OCI-LY3 (cell line): ENCODE measurements around the gene SIVA1.

Experiments used
- H2AFZ ChIP-seq: fragments of 200-600, 300-600 bp; shearing (Covaris generic); 2 replicates; pipeline ENCODE4 v1.6.0; 2014; ENCODE audit warnings: antibody characterized with exemption, low read depth, low read length
- H3K27ac ChIP-seq: fragments of 200-600, 300-600 bp; sonication (generic); 2 replicates; pipeline ENCODE4 v1.5.1; 2014; ENCODE audit warnings: mild to moderate bottlenecking, low read length, moderate library complexity, mixed read lengths
- H3K27me3 ChIP-seq: fragments of 200-600, 300-600 bp; sonication (generic); 2 replicates; pipeline ENCODE4 v1.6.1; 2014; ENCODE audit warnings: low read depth, low read length, mixed read lengths
- H3K36me3 ChIP-seq: fragments of 200-600, 300-600 bp; sonication (generic); replicated peaks from 2 replicates; pipeline ENCODE3; 2014; ENCODE audit warnings: low read depth, low read length, mixed read lengths
- H3K4me1 ChIP-seq: fragments of 300-600, 200-600 bp; sonication (generic); 2 replicates; pipeline ENCODE4 v1.6.1; 2014; ENCODE audit warnings: low read length, mixed read lengths
- H3K4me2 ChIP-seq: fragments of 200-600, 300-600 bp; sonication (generic); 2 replicates; pipeline ENCODE4 v1.6.1; 2014; ENCODE audit warnings: low read length, mixed read lengths
- H3K4me3 ChIP-seq: fragments of 300-600, 200-600 bp; sonication (generic); 2 replicates; pipeline ENCODE4 v1.5.1; 2014; ENCODE audit warnings: antibody characterized with exemption, mild to moderate bottlenecking, low read length, moderate library complexity
- H3K79me2 ChIP-seq: fragments of 300-600, 200-600 bp; shearing (Covaris generic); 2 replicates; pipeline ENCODE4 v1.6.1; 2014; ENCODE audit warnings: mild to moderate bottlenecking, low read length, mixed read lengths
- H3K9ac ChIP-seq: fragments of 300-600, 200-600 bp; shearing (Covaris generic); 2 replicates; pipeline ENCODE4 v1.6.0; 2014; ENCODE audit warnings: mild to moderate bottlenecking, low read length, moderate library complexity
- H3K9me3 ChIP-seq: fragments of 200-600, 300-600 bp; shearing (Covaris generic); 2 replicates; pipeline ENCODE4 v1.6.1; 2014; ENCODE audit warnings: low read length, mixed read lengths; ENCODE audit not compliant: insufficient read depth
- H4K20me1 ChIP-seq: fragments of 200-600, 300-600 bp; sonication (generic); 2 replicates; pipeline ENCODE4 v1.6.1; 2016; ENCODE audit warnings: low read length, mixed read lengths; ENCODE audit not compliant: insufficient read depth
- EZH2phosphoT487 ChIP-seq: fragments of 200-600 bp; shearing (Covaris generic); IDR thresholded peaks from 2 replicates; pipeline ENCODE4 v1.6.1; 2018; ENCODE audit warnings: antibody characterized with exemption, mixed run types, low read depth
- TF ChIP-seq, protein P1 (sequence below): fragments of 200-600, 300-600 bp; sonication (generic); IDR thresholded peaks from 2 replicates; pipeline ENCODE4 v1.5.1; 2014; ENCODE audit warnings: antibody characterized with exemption, low read length, low read depth

Gene SIVA1

DNA sequence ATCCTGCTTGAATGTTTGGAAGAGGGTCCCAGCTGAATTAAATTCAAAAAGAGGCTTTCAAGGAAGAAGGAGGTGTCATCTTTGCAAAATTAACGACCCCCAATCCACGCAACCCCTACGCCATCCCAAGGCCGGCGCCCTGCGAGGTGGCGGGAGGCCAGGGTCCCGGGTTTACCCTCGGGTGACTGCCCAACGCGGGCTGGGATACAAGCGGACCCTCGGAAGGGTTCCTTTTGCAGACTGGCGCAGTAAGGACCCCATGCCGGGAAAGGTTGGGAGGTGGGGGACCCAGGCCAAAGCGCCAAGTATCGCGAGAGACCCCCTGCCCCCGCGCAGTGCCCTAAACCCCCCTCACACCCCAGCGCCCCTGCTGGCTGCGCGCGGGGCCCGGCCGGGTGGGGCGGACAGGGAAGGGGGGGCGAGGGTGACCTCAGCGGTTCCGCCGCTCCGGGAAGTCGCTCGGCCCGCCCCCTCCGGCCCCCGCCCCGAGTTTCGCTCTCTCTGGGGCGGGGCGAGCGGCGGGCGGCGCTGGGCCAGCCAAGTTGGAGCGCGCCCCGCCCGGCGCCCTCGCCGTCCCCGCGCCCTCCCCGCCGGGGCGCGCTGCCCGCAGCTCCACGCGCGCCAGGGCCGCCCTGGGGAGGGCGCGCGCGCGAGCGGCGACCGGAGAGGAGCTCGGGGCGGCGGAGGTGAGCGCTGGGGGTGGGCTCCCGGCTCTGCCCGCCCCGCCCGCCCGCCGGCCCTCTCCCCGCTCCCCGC lies 47.2 kb downstream of the SIVA1 start:
- Histone ChIP-seq H4K20me1 (no peaks in the 10 kb centered on the region), H3K9ac (peak overlapping the region; percentile 64), H3K4me2 (peak overlapping the region; percentile 67), H3K36me3 (no peaks in the 10 kb centered on the region), H3K79me2 (peaks cover 2% of the 10 kb centered on the region; the same call in 1 of the 2 replicates), H3K9me3 (no peaks in the 10 kb centered on the region), H3K4me1 (peaks cover 34% of the 10 kb centered on the region), H2AFZ (peak overlapping the region; percentile 81), H3K4me3 (peak overlapping the region; percentile 94), H3K27me3 (peaks cover 38% of the 10 kb centered on the region), H3K27ac (no peak overlapping the region)
- no peak for TF ChIP-seq EZH2phosphoT487
- TF ChIP-seq, protein P1, sequence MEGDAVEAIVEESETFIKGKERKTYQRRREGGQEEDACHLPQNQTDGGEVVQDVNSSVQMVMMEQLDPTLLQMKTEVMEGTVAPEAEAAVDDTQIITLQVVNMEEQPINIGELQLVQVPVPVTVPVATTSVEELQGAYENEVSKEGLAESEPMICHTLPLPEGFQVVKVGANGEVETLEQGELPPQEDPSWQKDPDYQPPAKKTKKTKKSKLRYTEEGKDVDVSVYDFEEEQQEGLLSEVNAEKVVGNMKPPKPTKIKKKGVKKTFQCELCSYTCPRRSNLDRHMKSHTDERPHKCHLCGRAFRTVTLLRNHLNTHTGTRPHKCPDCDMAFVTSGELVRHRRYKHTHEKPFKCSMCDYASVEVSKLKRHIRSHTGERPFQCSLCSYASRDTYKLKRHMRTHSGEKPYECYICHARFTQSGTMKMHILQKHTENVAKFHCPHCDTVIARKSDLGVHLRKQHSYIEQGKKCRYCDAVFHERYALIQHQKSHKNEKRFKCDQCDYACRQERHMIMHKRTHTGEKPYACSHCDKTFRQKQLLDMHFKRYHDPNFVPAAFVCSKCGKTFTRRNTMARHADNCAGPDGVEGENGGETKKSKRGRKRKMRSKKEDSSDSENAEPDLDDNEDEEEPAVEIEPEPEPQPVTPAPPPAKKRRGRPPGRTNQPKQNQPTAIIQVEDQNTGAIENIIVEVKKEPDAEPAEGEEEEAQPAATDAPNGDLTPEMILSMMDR, result peak; percentile 19

DNA sequence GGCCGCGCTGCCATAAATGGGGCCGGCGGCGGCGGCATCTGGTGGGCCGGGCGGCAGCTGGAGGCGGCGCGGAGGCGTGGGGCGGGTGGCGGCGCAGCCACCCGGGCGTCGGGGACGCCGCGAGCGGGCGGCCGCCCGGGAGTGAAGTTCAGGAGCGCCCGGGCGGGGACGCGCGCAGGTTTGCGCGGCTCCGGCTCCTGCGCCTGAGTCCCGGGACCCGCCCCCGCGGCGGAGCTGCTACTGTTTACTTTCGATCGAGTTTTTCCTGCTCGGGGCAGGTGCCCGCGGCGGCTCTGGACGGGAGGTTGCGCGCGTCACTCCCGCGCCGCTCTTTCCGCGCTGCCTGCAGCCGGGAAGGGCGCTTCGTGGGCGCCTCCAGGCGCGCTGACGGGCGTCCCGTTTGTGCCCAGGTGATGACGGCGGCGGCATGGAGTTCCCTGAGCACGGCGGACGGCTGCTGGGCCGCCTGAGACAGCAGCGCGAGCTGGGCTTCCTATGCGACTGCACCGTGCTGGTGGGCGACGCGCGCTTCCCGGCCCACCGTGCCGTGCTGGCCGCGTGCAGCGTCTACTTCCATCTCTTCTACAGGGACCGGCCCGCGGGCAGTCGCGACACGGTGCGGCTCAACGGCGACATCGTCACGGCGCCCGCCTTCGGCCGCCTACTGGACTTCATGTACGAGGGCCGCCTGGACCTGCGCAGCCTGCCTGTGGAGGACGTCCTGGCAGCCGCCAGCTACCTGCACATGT lies 48.0 kb downstream of the SIVA1 start, which contains the start of gene ZBTB42:
TSS of gene ZBTB42 (plus strand) at position 331 of the 749 bp plus-strand sequence. CDS start at position 428, 97 bp downstream.
- Histone ChIP-seq H3K9ac (peak within 1 kb of the TSS; percentile 67), H3K4me2 (peak within 1 kb of the TSS; percentile 99), H3K36me3 (no peaks in the 10 kb centered on the region), H3K27ac (no peak within 1 kb of the TSS), H3K27me3 (peaks cover 38% of the 10 kb centered on the region), H3K4me3 (peak within 1 kb of the TSS; percentile 94), H3K9me3 (no peaks in the 10 kb centered on the region), H3K79me2 (no peaks in the 10 kb centered on the region), H3K4me1 (peaks cover 33% of the 10 kb centered on the region), H4K20me1 (no peaks in the 10 kb centered on the region), H2AFZ (peak within 1 kb of the TSS; percentile 81)
- no peak for TF ChIP-seq EZH2phosphoT487
- TF ChIP-seq, protein P1, result no peak

DNA sequence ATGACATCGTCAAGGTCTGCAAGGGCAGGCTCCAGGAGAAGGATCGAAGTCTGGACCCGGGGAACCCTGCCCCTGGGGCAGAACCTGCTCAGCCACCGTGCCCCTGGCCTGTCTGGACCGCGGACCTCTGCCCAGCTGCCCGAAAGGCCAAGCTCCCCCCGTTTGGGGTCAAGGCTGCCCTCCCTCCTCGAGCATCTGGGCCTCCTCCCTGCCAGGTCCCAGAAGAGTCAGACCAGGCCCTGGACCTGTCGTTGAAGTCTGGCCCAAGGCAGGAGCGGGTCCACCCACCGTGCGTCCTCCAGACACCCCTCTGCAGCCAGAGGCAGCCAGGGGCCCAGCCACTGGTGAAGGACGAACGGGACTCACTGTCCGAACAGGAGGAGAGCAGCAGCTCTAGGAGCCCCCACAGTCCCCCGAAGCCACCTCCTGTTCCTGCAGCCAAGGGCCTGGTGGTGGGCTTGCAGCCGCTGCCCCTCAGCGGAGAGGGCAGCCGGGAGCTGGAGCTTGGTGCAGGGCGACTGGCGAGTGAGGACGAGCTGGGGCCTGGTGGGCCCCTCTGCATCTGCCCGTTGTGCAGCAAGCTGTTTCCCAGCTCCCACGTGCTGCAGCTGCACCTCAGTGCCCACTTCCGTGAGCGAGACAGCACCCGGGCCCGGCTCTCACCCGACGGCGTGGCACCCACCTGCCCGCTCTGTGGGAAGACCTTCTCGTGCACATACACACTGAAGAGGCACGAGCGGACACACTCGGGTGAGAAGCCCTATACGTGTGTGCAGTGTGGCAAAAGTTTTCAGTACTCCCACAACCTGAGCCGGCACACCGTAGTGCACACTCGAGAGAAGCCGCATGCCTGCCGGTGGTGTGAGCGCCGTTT lies 48.8 kb downstream of the SIVA1 start:
- TF ChIP-seq, protein P1, result no peak
- TF ChIP-seq EZH2phosphoT487, result no peak
- H3K27me3 ChIP-seq, result peaks cover 38% of the 10 kb centered on the region

More for the DNA sequence above, 48.8 kb downstream of the SIVA1 start:
- H3K36me3 ChIP-seq, result no peaks in the 10 kb centered on the region
- no peaks in the 10 kb centered on the region for H3K79me2 ChIP-seq
- no peaks in the 10 kb centered on the region for H4K20me1 ChIP-seq
- peak overlapping the region; percentile 94 for H3K4me3 ChIP-seq
- peak overlapping the region; percentile 67 for H3K9ac ChIP-seq
- H3K27ac ChIP-seq, result no peak overlapping the region
- H2AFZ ChIP-seq, result no peak overlapping the region
- H3K9me3 ChIP-seq, result no peaks in the 10 kb centered on the region
- H3K4me2 ChIP-seq, result peak overlapping the region; percentile 99
- H3K4me1 ChIP-seq, result peaks cover 25% of the 10 kb centered on the region
